DMS153 treated with DMSO at 0.1 percent for 48 hours (cell line): ENCODE data around the gene CTCFL.

ENCODE experiments used
- DNase-seq: peaks from one replicate; lab custom pipeline; 2025; ENCODE audit not compliant: unreplicated experiment; lab: John Stamatoyannopoulos, UW

CTCFL gene

DNA sequence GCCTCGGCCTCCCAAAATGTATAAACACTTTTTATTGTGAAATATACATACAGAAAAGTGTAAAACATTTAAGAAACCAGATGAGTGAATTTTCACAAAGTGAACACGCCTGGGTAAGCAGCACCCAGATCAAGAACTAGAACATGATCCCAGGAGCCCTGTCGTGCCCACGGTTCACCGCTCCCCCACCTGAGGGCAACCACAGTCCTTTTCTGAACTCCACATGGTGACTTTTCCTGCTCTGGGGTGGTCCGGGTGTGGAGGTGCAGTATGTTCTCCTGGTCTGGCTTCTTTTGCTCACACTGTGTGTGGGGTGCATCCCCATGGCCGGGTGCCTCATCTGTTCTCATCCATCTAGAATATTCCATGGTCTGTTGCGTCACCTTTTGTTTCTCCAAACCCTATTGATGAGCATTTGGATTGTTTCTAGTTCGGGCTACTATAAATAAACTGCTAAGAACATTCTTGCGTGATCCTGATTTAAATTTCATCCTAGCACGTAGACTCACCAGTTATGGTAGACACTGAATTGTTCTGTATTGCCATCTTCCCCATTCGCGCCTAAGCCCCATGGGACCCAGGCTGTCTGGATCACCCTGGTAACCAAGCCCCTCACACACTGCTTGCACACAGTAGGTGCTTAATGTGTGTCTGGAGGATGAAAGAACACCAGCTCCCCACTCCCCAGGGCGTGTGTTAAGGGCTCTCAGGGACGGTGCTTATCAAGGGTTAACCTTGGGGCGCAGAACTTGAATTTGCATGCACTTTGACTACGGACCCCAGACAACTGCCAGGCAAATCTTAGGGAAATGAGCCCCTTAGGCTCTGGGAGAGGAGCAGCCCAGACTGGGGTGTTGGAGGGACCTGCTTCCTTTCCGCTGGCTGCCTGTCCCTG, 56.2 kb downstream of the CTCFL start:
- DNase-seq = no peak

DNA sequence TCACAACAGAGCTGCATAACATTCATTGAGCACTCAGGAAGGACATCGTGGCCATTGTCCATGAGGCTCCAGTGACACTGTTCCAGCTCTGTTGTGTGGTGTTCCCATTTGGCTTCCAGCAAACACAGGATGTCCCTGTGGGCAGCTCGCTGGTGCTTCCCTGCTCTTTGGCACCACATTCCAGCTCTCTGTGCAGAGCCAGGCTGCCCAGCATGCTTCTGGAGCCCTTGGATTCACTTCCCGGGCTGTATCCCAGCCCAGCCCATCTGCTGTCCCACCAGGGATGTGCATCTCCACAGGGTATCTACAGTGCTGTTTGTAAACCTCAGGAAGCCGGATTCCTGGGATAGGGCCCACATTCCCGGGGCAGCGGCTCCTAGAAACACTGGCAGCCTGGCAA, 57.2 kb downstream of the CTCFL start:
- no peak for DNase-seq

DNA sequence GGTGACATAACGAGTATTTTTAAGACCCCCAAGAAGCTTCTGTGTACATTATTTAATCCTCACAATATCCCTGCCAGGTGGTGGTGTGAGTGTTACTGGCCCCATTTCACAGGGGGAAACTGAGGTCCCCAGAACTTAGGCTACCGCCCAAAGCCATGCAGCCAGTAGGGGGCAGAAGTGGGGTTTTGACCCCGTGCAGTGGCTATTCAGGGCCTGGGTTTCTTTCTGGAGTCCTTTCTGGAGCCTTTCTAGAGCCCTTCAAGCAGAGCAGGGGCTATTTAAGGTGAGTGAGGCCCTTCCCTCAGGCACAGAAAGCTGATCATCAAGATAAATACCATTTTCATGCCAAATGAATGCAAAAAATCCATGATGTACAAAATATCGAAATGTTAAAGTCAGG, 59.0 kb downstream of the CTCFL start:
- DNase-seq = no peak

DNA sequence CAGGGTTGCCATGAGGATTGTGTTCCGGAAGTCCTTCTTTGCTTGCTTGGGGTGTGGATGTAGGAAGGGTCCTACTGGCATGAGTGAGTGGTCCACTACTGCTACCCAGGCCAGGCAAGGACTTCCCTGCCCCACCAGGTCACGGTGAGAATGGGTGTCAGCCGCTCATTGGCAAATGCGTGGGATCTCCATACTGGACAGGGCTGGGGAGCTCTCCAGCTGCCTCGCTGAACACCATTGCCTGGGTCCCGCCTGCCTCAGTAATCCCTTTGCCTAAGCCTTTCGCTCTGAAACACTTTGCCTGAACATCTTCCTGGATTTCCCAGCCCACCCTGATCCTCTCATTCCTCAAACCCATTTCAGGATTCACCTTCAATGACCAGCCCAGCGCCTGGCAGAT, 59.5 kb downstream of the CTCFL start:
- DNase-seq = no peak

DNA sequence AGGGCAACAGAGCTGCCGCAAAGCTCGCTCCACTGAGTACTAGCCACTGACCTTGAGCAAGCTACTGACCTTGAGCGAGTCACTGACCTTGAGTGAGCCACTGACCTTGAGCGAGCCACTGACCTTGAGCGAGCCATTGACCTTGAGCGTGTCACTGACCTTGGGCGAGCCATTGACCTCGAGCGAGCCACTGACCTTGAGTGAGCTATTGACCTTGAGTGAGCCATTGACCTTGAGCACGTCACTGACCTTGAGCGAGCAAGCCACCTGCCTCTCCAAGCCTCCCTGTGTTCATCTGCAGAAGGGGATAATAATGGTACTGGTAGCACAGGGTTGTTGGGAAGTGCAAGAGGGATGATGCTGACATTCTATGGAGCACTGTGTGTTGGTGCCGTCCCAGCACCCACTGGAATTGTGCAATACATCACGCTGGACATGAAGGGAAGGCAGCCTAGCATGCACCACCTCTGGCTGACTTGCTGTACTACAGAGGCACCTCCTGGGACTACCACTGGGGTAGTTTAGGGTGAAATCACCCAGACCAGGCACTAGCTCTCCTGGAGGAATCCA, 60.2 kb downstream of the CTCFL start:
- DNase-seq = no peak

DNA sequence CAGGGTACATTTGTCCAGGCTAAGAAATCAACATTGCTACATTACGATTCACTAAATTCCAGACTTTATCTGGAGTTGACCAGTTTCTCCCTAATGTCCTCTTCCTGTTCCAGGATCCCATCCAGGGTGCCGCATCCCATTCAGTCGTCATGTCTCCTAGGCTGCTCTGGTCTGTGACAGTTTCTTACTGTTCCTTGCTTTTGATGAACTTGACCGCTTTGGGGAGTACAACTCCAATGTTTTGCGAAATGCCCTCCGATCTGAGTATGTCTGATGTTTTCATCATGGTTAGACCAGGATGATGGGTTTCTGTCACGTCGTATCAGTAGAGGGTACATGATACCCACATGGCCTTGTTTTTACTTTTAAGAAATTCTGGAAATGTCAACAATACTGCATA, 62.2 kb downstream of the CTCFL start:
- no peak for DNase-seq

DNA sequence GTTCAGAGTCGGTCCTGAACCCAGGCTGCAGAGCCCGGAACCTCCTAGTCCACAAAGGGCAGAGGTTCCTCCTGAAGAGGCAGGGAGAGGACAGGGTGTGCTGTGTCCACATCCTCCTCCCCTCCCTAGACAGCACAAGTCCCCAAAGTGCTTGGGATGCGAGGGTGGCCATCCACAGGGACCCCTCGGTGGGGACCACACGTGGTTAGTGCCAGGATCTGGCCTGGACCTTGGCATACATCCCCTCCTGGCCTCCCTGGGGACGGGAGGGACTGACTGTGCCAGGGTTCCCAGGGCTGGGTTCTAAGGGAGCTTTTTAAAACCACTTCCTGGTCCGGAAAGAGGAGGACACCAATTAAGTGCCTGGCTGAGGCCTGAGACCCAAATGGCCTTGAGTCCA, 63.2 kb downstream of the CTCFL start:
- DNase-seq = no peak

DNA sequence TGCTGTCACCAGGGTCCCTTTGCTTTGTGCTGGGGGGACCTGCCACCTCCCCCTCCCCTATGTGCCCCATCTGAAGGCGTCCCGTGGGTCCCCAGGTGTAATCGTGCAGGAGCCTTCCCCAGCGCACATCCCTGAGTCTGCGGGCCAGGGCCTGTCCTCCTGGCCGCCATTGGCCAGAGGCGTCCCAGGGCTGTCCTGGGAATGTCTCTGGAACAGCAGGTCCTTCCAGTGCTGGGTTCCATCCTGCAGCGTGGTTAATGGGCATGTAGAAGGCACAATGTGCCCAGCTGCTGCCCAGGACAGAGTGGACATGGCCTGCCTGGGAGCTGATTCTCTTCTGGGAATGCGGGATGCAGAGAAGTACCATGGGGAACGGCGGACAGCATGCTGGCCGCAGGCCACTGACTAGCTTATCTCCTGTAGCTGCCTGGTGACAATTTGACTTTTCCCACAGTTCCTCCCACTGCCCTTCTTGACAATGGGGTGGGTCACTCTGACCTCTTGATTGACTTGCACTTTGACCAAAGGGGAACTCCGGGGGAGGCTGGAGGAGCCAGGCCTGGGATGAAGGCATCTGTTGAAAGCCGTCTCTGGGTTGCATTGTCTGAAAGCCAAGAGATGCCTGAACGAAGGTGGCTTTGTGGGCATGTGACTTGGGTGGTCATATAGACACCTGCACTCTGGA, 64.0 kb downstream of the CTCFL start:
- no peak for DNase-seq

DNA sequence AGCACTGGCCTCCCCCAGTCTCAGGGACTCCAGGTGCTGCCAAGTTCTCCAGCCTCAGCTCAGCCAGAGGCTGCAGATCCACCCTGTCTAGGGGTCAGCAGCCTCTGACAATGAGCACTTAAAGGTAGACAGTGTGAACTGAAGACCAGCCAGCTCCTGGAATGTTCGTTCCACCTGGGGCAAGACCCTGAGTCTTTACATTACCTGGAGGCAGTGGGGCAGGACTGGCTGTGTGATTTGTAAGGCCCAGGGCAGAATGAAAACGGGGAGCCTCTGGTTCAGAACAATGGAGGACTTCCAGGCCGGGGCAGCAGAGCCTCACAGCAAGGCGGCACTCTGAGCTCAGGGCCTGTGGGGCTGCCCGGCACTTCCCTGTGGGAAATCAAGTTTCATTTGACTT, 65.0 kb downstream of the CTCFL start:
- no peak for DNase-seq

DNA sequence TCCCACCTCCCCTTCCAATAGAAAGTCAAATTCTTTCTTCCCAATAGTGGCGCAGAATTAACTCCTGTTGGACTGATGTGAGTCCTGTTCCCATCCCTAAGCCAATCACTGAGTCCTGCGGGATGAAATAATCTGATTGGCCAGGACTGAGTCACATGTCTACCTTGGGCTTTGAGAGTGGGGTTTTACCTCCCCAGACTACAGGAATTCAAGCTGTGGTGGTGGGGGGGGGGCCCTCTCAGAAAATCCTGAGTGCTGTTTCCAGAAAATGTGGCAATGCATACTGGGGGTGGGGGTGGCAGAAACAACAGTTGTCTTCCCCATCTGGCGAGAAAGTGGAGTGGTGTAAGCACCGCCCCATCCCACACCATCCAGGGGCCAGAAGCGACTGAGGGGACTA, 65.7 kb downstream of the CTCFL start:
- DNase-seq = no peak

DNA sequence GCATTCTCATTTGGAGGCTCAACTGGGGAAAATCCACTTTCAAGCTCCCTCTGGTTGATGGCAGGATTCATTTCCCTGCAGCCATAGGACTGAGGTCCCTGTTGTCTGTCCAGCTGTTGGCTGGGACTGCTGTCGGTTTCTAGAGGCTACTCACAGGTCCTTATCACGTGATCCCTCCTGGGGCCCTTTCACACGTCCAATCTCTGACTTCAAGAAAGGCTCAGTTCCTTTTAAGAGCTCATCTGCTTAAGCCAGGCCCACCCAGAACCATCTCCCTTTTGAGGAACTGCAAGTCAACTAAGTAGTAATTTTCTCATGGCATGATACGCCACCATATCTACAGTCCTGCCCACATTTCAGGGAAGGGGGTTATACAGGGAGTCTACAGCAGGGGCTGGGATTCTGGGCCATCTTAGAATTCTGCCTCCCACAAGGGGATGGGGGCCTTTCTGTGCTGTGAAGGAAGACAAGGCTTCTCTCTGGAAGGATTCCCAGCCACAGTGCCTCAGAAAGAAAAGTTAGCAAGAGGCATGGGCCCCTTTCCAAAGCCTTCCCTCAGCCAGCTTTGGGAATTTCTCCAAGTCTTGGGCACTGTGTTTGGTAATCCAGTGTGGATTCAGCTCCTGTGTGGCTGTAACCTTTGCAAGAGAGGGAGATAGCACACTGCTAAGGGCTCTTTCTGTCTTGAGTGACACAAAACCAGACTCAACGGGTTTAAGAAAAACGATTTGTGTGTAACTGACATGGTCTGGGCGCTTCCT, 66.4 kb downstream of the CTCFL start:
- no peak for DNase-seq

DNA sequence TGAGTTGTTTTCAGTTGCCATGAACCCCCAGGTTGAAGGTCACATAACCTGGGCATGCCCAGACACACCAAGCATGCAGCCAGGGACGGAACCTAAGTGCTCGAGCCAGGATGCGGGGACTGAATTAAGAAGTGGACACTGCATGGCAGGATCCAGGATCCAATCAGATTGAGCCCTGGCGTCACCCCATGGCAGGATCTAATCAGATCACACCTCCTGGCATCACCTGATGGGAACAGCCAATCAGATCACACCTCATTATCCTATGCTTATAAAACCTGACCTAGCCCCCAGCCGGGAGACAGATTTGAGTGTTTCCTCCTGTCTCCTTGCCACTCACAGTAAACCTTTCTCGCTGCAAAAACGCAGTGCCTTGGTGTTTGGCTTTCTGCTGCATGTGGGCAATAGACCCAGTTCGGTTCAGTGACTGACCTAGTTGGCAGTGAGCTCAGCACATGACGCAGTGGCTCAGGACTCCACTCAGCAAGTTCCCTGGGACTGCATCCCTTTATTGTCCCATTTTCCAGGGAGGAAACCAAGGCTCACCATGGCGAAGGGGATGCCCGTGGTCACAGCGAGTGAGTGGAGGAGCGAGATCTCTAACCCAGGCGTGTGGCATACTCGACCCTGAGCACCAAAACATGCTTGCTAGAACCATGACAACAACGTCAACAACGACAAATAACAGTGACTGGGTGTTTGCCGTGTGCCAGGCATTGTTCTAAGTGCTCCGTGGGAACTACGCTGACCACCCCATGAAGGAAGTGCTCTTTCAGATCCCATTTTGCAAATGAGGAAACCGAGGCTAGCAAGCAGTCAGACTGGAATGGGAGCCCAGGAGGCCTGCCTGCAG, 67.5 kb downstream of the CTCFL start:
- no peak for DNase-seq

DNA sequence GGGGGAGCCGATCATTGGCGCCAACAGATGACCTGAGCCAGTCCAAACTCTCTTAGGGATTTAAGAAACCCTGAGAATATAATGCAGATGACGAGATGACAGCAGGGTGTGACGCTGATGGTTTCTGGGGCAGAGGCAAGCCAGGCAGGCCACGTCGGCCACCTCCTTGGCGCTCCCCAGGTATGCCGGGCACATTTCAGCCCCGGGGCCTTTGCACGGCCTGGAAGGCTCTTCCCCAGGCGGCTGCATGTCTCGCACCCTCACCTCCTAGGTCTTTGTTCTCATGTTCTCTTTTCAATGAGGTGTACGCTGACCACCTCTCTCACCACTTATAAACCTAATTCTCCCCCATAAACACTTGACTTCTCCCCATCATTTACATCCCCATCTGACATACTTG, 68.8 kb downstream of the CTCFL start:
- no peak for DNase-seq

DNA sequence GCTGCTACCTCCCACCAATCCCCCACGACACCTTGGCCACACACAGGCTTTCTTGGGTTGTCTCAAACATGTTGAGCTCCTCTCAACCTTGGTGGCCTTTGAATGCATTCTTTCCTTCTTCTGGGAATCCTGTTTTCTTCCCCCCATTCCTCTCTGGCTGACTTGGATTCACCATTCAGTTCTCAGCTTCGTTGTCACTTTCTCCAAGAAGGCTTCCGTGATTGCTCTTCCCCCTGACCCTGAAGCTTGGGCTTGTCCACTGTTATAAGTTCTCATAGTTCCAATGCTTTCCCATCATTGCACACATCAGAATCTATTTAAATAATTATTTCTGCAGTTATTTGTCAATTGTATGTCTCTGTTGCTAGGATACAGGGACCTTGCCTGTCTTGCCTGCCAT, 69.6 kb downstream of the CTCFL start:
- DNase-seq = no peak

DNA sequence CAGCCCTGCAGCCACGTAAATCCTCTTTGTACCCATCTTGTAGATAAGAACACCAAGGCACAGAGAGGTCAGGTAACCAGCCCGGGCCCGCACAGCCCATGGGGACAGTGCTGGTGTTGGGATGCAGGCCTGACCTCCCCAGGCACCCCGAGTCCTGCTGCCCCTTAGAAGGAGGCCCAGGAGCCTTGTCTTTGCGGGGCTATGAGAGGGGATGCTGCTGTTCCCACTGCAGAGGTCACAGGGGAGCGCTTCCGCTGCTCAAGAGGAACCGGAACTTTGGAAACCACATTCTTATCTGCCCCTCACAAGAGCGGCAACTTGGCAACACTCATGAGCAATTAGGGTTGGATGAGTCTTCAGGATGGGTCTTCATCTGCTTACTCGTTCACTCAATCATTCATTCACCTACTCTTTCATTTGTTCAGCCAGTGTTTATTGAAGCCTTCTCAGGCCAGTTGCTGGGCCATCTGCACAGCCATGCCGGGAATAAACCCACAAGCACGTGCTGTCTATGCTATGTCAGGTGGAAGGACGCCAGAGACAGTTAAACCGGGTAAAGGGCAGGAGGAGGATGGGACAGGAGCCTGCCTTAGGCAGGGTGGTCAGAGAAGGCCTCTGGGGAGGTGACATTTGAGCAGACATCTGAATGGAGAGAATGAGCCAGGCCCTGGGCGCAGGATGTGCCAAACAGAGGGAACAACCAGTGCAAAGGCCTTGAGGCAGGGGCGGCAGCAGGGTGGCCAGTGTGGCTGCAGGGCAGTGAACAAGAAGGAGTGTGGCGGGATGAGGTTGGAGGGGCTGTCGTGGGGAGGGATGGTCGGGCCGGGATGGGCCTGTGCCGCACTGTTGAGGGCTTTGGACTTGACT, 72.9 kb downstream of the CTCFL start:
- DNase-seq = no peak

DNA sequence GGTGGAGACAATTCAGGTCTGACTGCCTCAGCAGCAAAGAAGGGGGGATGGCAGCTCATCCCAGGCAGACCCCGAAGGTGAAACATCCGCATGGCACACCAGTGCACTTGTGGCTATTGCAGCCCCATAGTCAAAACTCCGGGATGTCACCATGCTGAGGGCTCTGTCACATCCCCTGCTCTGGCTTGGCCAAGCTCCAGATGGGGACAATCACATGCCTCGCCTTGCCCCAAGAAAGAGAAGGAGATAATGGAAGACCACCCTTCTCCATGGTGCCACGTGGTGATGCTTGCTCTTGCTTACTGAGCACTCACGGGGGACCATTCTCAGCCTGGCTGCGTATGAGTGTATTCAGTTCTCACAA, 73.5 kb downstream of the CTCFL start:
- no peak for DNase-seq

DNA sequence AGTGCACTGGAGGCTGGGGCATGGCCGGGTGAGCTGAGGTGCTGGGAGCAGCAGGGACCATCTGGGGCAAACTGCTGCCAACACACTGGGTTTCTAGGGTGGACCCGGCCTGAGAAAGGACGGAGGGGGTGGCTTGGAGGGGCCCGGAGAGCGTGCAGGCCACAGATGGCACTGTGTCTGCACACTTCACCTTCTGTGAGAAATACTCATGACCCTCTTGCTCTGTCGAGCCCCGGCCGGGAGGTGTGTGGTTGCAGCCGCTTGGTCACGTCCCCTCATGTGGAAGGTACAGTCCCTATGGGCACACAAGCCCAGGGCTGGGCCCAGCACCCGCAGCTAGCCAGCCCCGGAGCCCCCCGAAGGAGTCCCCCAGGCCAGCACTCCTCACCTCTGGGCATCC, 74.0 kb downstream of the CTCFL start:
- DNase-seq = no peak

DNA sequence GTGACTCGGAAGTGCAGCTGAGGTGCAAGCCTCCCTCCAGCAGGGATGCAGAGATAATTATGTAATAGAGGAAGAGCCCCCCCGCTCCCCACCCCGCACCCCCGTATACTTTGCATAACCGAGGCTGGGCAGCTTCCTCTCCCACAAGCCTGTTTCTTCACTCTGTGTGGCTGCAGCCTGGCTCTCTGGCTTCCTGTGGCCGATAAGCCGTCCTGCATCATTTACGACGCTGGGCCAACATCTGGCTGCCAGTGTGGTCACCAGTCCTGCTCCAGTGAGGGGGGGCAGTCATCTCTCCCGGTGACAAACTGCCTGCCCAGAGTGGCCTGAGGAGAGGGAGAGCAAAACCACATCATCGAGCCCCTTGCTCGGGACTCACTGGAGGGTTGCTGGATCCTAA, 74.5 kb downstream of the CTCFL start:
- DNase-seq = no peak

DNA sequence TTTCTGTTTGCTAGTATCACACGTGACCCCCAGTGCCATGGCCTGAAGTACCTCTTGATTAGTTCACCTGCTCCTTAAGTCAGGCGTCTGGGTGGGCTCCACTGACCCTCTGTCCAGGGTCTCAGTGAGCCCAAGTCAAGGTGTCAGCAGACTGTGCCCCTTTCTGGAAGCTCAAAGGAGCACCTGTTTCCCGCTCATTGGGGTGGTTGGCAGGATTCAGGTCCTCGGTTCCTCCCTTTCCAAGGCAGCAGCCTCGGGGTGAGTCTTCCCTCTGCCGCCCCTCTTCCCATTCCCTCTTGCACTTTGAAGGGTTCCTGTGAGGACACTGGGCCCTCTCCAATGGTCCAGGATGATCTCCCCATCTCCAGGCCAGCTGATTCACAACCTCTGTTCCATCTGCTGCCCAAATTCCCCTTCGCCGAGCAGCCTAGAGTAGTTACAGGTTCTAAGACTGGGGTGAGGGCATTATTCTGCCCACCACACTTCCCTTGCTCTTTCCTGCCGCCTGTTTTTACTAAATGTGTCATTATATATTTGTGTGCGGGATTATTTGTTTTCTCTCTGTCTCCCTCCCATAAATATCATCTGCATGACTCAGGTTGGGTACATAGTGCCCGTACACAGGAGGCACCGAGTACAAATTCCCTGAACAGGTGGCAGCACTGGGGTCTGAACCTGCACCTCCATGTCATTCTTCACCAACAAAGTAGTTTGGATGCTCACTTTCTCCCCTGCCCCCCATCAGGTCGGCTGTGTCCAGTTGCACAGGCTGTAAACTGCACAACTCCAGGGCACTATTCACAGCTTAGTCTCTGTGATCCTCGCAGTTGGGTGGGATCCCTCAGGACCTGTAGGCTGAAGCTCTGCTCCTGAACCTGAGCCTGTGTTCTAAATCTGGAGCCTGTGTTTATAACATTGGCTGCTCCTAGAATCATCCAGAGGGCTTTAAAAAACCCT, 75.3 kb downstream of the CTCFL start:
- no peak for DNase-seq
